Ascending aorta (tissue), 2 donors: Measurements from ENCODE around the gene CATSPER3. TPM values are rescaled to one million over a fixed set of nuclear protein-coding genes. Genes with fewer than 3 reads are reported as not detected.

Experiments
- DNase-seq, 2 donors: peaks; one replicate each; pipeline ENCODE4 v3.0.0-alpha.2; 2019; ENCODE audit warnings: low spot score in 2 of 2
- H3K27ac ChIP-seq, 2 donors: fragments of 200-600 bp; sonication (generic); one replicate each; pipeline ENCODE4 v1.5.1; 2016 to 2017; ENCODE audit warnings: mild to moderate bottlenecking in 1 of 2
- H3K27me3 ChIP-seq: fragments of 200-600 bp; sonication (generic); one replicate; pipeline ENCODE4 v1.5.1; 2017
- H3K36me3 ChIP-seq, 2 donors: fragments of 200-600 bp; sonication (generic); one replicate each; pipeline ENCODE4 v1.5.1; 2016
- H3K4me1 ChIP-seq, 2 donors: fragments of 200-600 bp; sonication (generic); one replicate each; pipeline ENCODE4 v1.5.1; 2016 to 2017; ENCODE audit warnings: mild to moderate bottlenecking in 1 of 2
- H3K4me3 ChIP-seq, 2 donors: fragments of 200-600 bp; sonication (generic); one replicate each; pipeline ENCODE4 v1.5.1; 2016 to 2017; ENCODE audit warnings: mild to moderate bottlenecking in 1 of 2
- H3K9me3 ChIP-seq, 2 donors: fragments of 200-600 bp; sonication (generic); one replicate each; pipeline ENCODE4 v1.5.1; 2016
- CTCF ChIP-seq, 3 experiments: fragments of 200-600 bp in 2 of 3; fragments of 450-650 bp in 1 of 3; sonication (generic) in 2 of 3; IDR thresholded peaks; one replicate each; pipeline ENCODE4 v1.5.1; 2016 to 2019; ENCODE audit warnings: antibody characterized with exemption in 3 of 3, mild to moderate bottlenecking in 1 of 3, moderate library complexity in 1 of 3
- intact Hi-C: fragments of 100-400 bp; cut with DNase I; formaldehyde crosslinking; loops from one replicate; pipeline ENCODE4 v1.15.1; 2023
- total RNA-seq: library from RNA; depleted of rRNA; stranded (reverse); fragments of >200 nt; gene quantifications from one replicate; pipeline ENCODE4 v1.1.0, GENCODE V29; 2016

CATSPER3 gene
- total RNA-seq, 1 donor from 2014 or later = not detected

GRCh38 chr5:134935711-134936602 is 31.8 kb upstream of the CATSPER3 start:
- H3K4me1 ChIP-seq = no peaks in the 10 kb centered on the region
- H3K9me3 ChIP-seq = no peaks in the 10 kb centered on the region
- intact Hi-C loops = no loop called here
- H3K4me3 ChIP-seq = no peak overlapping the region
- H3K27me3 ChIP-seq = no peaks in the 10 kb centered on the region
- H3K27ac ChIP-seq = no peak overlapping the region
- peaks cover 3 to 7% of the 10 kb centered on the region in 2 donors for H3K36me3 ChIP-seq
- no peak for TF ChIP-seq CTCF (IDR thresholded peaks at IDR 0.05)
- DNase-seq = no peak

- Histone ChIP-seq H3K4me1 (no peaks in the 10 kb centered on the region), H3K36me3 (peaks cover 0 to 2% of the 10 kb centered on the region in 2 donors), H3K27ac (no peak overlapping the region), H3K4me3 (no peak overlapping the region), H3K27me3 (no peaks in the 10 kb centered on the region), H3K9me3 (no peaks in the 10 kb centered on the region)
- no peak for DNase-seq
- no peak for TF ChIP-seq CTCF (IDR thresholded peaks at IDR 0.05)
- intact Hi-C loops = no loop called here
Measured at GRCh38 chr5:134937526-134937925, 30.2 kb upstream of the CATSPER3 start.

- TF ChIP-seq CTCF (IDR thresholded peaks at IDR 0.05) = no peak
- H3K27me3 ChIP-seq = no peaks in the 10 kb centered on the region
Measured at GRCh38 chr5:134938030-134938429, 29.7 kb upstream of the CATSPER3 start.

GRCh38 chr5:134939500-134939899 is 28.2 kb upstream of the CATSPER3 start:
- Histone ChIP-seq H3K9me3 (no peaks in the 10 kb centered on the region), H3K4me1 (no peaks in the 10 kb centered on the region), H3K36me3 (no peaks in the 10 kb centered on the region), H3K27ac (no peak overlapping the region), H3K4me3 (no peak overlapping the region), H3K27me3 (no peaks in the 10 kb centered on the region)
- intact Hi-C loops = no loop called here
- DNase-seq = no peak
- no peak for TF ChIP-seq CTCF (IDR thresholded peaks at IDR 0.05)

More at GRCh38 chr5:134938030-134938429, 29.7 kb upstream of the CATSPER3 start:
- Histone ChIP-seq H3K9me3 (no peaks in the 10 kb centered on the region), H3K36me3 (no peaks in the 10 kb centered on the region), H3K4me3 (no peak overlapping the region), H3K27ac (no peak overlapping the region), H3K4me1 (no peaks in the 10 kb centered on the region)
- no peak for DNase-seq
- intact Hi-C loops = no loop called here

GRCh38 chr5:134943547-134943946 is 24.2 kb upstream of the CATSPER3 start:
- Histone ChIP-seq H3K4me3 (no peak overlapping the region), H3K36me3 (no peaks in the 10 kb centered on the region), H3K27me3 (no peaks in the 10 kb centered on the region), H3K27ac (no peak overlapping the region), H3K9me3 (no peaks in the 10 kb centered on the region), H3K4me1 (no peaks in the 10 kb centered on the region)
- DNase-seq = no peak
- TF ChIP-seq CTCF (IDR thresholded peaks at IDR 0.05) = no peak
- intact Hi-C loops = no loop called here
